ENCODE results near the gene ARHGEF40.

Gene ARHGEF40

GRCh38 chr14:21136024-21136423 is 65.9 kb downstream of the ARHGEF40 start:
- DNase-seq = peak; percentile 20 to 50 (median 36)

All from suppressor macrophage treated with lipopolysaccharide for 1 hour (primary cell).